H1 (cell line): Measurements from ENCODE around the gene KCNJ3.

ENCODE experiments used
- CHD1 ChIP-seq: IDR thresholded peaks from 2 replicates; pipeline ENCODE4 v1.6.1; 2012; ENCODE audit warnings: low read depth, low read length, improper control_type of control experiment
- YY1 ChIP-seq: IDR thresholded peaks from 2 replicates; pipeline ENCODE4 v1.6.1; 2011; ENCODE audit warnings: low read depth, mild to moderate bottlenecking, low read length
- ZNF274 ChIP-seq: IDR thresholded peaks from 2 replicates; pipeline ENCODE4 v1.7.0; 2012; ENCODE audit warnings: low read length, borderline replicate concordance; ENCODE audit errors: extremely low read depth
- TF ChIP-seq, protein P1 (sequence below), 3 experiments: IDR thresholded peaks; 1 replicate in 2 of 3; 2 replicates in 1 of 3; pipeline versions ENCODE4 v1.5.1 to v1.6.1; 2011; ENCODE audit warnings: low read length in 3 of 3, mild to moderate bottlenecking in 3 of 3, inconsistent platforms in 2 of 3, low read depth in 1 of 3, moderate library complexity in 1 of 3; ENCODE audit not compliant: insufficient read depth in 1 of 3; ENCODE audit errors: control extremely low read depth in 1 of 3

DNA sequence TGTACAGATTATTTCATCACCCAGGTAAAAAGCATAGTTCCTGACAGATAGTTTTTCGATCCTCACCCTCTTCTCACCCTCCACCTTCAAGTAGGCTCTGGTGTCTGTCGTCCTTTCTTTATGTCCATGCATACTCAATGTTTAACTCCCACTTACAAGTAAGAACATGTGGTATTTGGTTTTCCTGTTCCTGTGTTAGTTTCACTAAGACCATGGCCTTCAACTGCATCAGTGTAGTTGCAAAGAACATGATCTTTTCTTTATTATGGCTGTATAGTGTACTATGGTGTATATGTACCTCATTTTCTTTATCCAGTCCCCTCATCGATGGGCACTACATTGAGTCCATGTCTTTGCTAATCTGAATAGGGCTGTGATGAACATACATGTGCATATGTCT, 184.2 kb downstream of the KCNJ3 start:
- TF ChIP-seq, protein P1, sequence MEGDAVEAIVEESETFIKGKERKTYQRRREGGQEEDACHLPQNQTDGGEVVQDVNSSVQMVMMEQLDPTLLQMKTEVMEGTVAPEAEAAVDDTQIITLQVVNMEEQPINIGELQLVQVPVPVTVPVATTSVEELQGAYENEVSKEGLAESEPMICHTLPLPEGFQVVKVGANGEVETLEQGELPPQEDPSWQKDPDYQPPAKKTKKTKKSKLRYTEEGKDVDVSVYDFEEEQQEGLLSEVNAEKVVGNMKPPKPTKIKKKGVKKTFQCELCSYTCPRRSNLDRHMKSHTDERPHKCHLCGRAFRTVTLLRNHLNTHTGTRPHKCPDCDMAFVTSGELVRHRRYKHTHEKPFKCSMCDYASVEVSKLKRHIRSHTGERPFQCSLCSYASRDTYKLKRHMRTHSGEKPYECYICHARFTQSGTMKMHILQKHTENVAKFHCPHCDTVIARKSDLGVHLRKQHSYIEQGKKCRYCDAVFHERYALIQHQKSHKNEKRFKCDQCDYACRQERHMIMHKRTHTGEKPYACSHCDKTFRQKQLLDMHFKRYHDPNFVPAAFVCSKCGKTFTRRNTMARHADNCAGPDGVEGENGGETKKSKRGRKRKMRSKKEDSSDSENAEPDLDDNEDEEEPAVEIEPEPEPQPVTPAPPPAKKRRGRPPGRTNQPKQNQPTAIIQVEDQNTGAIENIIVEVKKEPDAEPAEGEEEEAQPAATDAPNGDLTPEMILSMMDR (IDR thresholded peaks at IDR 0.05; ENCODE audit: control extremely low read depth in 1 of 3, insufficient read depth in 1 of 3, low read depth in 1 of 3, low read length in 3 of 3): no peak
- TF ChIP-seq YY1 (no peak), ZNF274 (no peak), CHD1 (no peak)
